Measurements from ENCODE around the gene APC2. TPM values are rescaled to one million over a fixed set of nuclear protein-coding genes. Genes with fewer than 3 reads are reported as not detected.
A peak's percentile ranks its signal among the peaks of the same experiment; 100 is the strongest.

Gene APC2
- total RNA-seq, 1 experiment from 2014 or later, result 1.4 TPM

DNA sequence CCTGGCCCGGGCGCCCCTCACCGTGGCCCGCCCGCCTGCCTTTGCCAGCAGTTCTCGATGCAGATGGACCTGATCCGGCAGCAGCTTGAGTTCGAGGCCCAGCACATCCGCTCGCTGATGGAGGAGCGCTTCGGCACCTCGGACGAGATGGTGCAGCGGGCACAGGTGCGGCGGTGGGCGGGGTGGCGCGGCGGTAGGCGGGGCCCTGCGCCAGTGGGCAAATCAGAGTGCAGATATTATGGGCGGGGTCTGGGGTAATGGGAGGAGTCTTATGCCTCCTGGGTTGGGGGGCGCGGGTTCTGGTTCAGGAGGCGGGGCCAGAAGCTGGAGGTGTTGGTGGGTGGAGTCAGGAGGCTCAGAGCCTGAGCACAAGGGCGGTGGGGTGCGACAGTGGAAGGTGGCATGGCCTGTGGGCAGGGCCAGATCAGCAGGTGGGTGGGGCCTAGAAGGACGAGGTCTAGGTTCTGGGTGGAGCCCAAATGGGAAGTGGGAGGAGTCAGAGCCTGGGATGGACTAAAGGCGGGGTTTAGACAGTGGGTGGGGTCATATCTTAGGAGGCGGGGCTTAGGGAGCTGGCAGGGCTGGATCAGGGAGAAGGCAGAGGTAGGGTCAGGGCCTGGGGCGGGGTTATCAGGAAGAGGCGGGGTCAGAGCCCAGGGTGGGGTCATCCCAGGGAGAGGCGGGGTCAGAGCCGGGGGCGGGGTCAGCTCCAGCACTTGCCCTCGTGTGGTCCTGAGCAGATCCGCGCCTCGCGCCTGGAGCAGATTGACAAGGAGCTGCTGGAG is 5.6 kb downstream of the APC2 start:
- BruUV-seq (replicated peaks), result no TSS peak
- H3K9ac ChIP-seq (ENCODE audit: low read length), result no peak overlapping the region
- CTCF ChIA-PET, result no interaction called here
- H3K4me3 ChIP-seq (ENCODE audit: low read length), result peak overlapping the region; percentile 53; the same call in 1 of the 2 replicates
- H3K9me2 ChIP-seq (replicated peaks; ENCODE audit: low read length), result no peaks in the 10 kb centered on the region
- DNase-seq, result peak; percentile 85
- peaks cover 14% of the 10 kb centered on the region for H3K27me3 ChIP-seq (ENCODE audit: low read length)
- peaks cover 10% of the 10 kb centered on the region; the same call in 1 of the 2 replicates for H3K4me1 ChIP-seq (ENCODE audit: insufficient read depth, low read length)
- H3K36me3 ChIP-seq (ENCODE audit: low read depth, low read length), result no peaks in the 10 kb centered on the region
- H2AFZ ChIP-seq (ENCODE audit: low read length), result 0 out of 2 replicates have a peak overlapping the region, but pooled peaks have one; percentile 61
- H3K27ac ChIP-seq (ENCODE audit: low read length), result no peak overlapping the region
- peak; percentile 58 for ATAC-seq
- H3K9me3 ChIP-seq (ENCODE audit: low read length), result no peaks in the 10 kb centered on the region
- H3K79me2 ChIP-seq (ENCODE audit: low read length), result no peaks in the 10 kb centered on the region
- no peaks in the 10 kb centered on the region for H4K20me1 ChIP-seq (ENCODE audit: low read length)
- intact Hi-C loops (cut with micrococcal nuclease), result no loop called here
- peak overlapping the region; percentile 74 for H3K4me2 ChIP-seq (ENCODE audit: low read length)
- POLR2A ChIA-PET (ENCODE audit: unreplicated experiment), result interaction anchor here (0.6 kb wide), 1 partner anchor 429 kb away, joined by 11 read pairs; the partner anchor contains the start of gene CNN2
- no peak for TF ChIP-seq EZH2phosphoT487 (IDR thresholded peaks at IDR 0.05; ENCODE audit: borderline replicate concordance, low read length)
- TF ChIP-seq, protein P1, sequence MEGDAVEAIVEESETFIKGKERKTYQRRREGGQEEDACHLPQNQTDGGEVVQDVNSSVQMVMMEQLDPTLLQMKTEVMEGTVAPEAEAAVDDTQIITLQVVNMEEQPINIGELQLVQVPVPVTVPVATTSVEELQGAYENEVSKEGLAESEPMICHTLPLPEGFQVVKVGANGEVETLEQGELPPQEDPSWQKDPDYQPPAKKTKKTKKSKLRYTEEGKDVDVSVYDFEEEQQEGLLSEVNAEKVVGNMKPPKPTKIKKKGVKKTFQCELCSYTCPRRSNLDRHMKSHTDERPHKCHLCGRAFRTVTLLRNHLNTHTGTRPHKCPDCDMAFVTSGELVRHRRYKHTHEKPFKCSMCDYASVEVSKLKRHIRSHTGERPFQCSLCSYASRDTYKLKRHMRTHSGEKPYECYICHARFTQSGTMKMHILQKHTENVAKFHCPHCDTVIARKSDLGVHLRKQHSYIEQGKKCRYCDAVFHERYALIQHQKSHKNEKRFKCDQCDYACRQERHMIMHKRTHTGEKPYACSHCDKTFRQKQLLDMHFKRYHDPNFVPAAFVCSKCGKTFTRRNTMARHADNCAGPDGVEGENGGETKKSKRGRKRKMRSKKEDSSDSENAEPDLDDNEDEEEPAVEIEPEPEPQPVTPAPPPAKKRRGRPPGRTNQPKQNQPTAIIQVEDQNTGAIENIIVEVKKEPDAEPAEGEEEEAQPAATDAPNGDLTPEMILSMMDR (conservative IDR thresholded peaks at IDR 0.05; ENCODE audit: low read depth, low read length), result no peak
- TF ChIP-seq EZH2 (IDR thresholded peaks at IDR 0.05; ENCODE audit: low read length, unreplicated experiment), result no peak
- no peaks in the 10 kb centered on the region for H3F3A ChIP-seq (ENCODE audit: low read length, unreplicated experiment)

DNA sequence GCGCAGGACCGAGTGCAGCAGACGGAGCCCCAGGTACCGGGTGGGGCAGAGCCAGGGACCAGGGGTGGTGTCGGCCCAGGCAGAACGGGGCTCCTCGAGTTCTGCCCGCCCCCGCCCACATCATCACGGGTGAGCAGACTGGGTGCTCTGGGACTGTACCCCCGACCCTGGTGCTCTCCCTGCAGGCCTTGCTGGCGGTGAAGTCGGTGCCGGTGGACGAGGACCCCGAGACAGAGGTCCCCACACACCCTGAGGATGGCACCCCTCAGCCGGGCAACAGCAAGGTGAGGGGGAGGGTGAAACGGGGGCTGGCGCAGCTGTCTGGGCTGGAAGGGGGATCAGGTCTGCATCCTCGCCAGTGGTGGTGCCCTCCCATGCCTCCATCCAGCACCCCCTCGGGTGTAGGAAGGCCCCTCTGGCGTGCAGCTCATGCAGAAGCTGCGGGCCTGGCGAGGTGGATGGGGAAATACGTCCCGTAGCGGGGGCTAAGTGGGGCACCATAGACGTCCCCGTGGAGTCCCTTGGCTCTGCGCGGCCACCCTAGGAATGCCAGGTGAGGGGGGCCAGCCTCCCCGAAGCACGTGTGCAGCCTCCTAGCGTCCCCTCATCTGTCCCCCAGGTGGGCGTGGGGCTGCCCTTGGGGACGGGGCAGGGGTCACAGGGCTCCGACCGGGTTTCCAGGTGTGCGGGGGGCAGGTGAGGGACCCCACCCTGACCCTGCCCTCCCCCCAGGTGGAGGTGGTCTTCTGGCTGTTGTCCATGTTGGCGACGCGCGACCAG is 6.4 kb downstream of the APC2 start:
- no peak overlapping the region for H3K4me2 ChIP-seq (ENCODE audit: low read length)
- no peaks in the 10 kb centered on the region for H3K9me3 ChIP-seq (ENCODE audit: low read length)
- no peak overlapping the region for H3K9ac ChIP-seq (ENCODE audit: low read length)
- no peak overlapping the region for H2AFZ ChIP-seq (ENCODE audit: low read length)
- H4K20me1 ChIP-seq (ENCODE audit: low read length), result no peaks in the 10 kb centered on the region
- POLR2A ChIA-PET (ENCODE audit: unreplicated experiment), result interaction anchor here (0.6 kb wide), 1 partner anchor 430 kb away, joined by 11 read pairs; the partner anchor contains the start of gene CNN2
- ATAC-seq (no peak), DNase-seq (no peak)
- no peaks in the 10 kb centered on the region for H3K36me3 ChIP-seq (ENCODE audit: low read depth, low read length)
- no peaks in the 10 kb centered on the region for H3K9me2 ChIP-seq (replicated peaks; ENCODE audit: low read length)
- BruUV-seq (replicated peaks), result no TSS peak
- H3K27me3 ChIP-seq (ENCODE audit: low read length), result peaks cover 7% of the 10 kb centered on the region
- intact Hi-C loops (cut with micrococcal nuclease), result no loop called here
- H3F3A ChIP-seq (ENCODE audit: low read length, unreplicated experiment), result no peaks in the 10 kb centered on the region
- no peak overlapping the region for H3K27ac ChIP-seq (ENCODE audit: low read length)
- no peak overlapping the region for H3K4me3 ChIP-seq (ENCODE audit: low read length)
- no peaks in the 10 kb centered on the region for H3K79me2 ChIP-seq (ENCODE audit: low read length)
- peaks cover 10% of the 10 kb centered on the region; the same call in 1 of the 2 replicates for H3K4me1 ChIP-seq (ENCODE audit: insufficient read depth, low read length)
- TF ChIP-seq, protein P1 (conservative IDR thresholded peaks at IDR 0.05; ENCODE audit: low read depth, low read length), result no peak
- no peak for TF ChIP-seq EZH2 (IDR thresholded peaks at IDR 0.05; ENCODE audit: low read length, unreplicated experiment)
- no peak for TF ChIP-seq EZH2phosphoT487 (IDR thresholded peaks at IDR 0.05; ENCODE audit: borderline replicate concordance, low read length)
- CTCF ChIA-PET, result interaction anchor here (0.9 kb wide), 1 partner anchor 90 kb away, joined by 4 read pairs; no protein-coding TSS in a partner anchor

Measured in PC-3 (cell line).